ENCODE measurements around the gene WDR38.
A peak's percentile ranks its signal among the peaks of the same experiment; 100 is the strongest.

Gene WDR38

DNA sequence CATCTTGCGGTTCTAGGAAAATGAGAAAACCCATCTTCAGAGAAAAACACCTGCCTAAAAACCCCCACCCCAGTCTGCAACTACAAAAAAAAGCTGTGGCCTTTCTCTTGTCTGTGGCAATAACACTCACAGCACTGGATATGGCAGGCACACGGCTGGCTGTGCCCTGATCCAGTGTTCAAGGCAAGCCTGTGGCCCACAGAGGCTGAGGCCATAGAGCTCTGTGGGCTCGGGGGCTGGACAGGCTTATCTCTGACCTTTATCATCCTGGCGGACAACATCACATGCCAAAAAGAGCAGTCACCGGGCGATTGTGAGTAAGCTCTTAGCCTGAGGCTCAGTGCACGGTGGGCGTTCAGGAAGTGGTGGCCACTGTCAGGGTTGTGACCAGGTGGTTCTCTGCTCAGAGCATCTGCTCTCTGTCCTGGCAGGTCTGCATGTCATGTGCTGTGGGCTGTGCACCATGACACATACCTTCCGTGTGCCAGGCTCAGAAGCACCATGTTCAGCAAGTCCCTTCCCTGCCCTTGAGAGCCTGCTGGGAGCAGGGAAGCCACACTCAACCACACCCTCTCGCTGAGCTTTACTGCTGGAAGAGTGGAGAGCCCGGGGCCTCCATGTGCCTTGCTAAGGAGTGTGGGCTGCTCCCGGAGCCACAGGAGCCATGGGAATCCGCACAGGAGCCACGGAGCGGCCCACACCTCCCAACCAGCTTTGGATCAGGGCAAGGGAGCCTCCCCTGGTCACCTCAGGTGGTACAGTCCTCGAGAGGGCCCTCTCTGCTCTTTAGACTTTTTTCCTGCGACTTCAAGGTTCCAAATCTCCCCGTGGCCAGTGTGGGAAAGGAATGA is 34.6 kb upstream of the WDR38 start:
- H3K36me3 ChIP-seq (ENCODE audit: control insufficient read depth, low read length): no peaks in the 10 kb centered on the region
- no peaks in the 10 kb centered on the region for H4K20me1 ChIP-seq (ENCODE audit: control insufficient read depth, insufficient read depth, low read depth, low read length)
- H3K79me2 ChIP-seq (ENCODE audit: control insufficient read depth, low read length): no peaks in the 10 kb centered on the region
- H3K27me3 ChIP-seq (ENCODE audit: control insufficient read depth, low read length): peaks cover 21% of the 10 kb centered on the region
- peaks cover 10% of the 10 kb centered on the region for H3K4me1 ChIP-seq (ENCODE audit: control insufficient read depth, low read length)
- peak overlapping the region; percentile 29; the same call in 1 of the 2 replicates for H3K4me2 ChIP-seq (ENCODE audit: low read length)
- TF ChIP-seq EZH2phosphoT487 (IDR thresholded peaks at IDR 0.05; ENCODE audit: borderline replicate concordance, low read length): no peak
- TF ChIP-seq, protein P1, sequence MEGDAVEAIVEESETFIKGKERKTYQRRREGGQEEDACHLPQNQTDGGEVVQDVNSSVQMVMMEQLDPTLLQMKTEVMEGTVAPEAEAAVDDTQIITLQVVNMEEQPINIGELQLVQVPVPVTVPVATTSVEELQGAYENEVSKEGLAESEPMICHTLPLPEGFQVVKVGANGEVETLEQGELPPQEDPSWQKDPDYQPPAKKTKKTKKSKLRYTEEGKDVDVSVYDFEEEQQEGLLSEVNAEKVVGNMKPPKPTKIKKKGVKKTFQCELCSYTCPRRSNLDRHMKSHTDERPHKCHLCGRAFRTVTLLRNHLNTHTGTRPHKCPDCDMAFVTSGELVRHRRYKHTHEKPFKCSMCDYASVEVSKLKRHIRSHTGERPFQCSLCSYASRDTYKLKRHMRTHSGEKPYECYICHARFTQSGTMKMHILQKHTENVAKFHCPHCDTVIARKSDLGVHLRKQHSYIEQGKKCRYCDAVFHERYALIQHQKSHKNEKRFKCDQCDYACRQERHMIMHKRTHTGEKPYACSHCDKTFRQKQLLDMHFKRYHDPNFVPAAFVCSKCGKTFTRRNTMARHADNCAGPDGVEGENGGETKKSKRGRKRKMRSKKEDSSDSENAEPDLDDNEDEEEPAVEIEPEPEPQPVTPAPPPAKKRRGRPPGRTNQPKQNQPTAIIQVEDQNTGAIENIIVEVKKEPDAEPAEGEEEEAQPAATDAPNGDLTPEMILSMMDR (IDR thresholded peaks at IDR 0.05; ENCODE audit: low read depth, low read length, poor library complexity, severe bottlenecking): no peak
- no peaks in the 10 kb centered on the region for H3K9me3 ChIP-seq (ENCODE audit: control insufficient read depth, insufficient read depth, low read length)
- H3F3A ChIP-seq (ENCODE audit: control insufficient read depth, insufficient read depth): no peaks in the 10 kb centered on the region
- no peak overlapping the region for H3K4me3 ChIP-seq (ENCODE audit: low read length)
- no peak overlapping the region for H3K27ac ChIP-seq (ENCODE audit: low read depth, low read length)
- H3K9me2 ChIP-seq (replicated peaks; ENCODE audit: control insufficient read depth, low read length): no peaks in the 10 kb centered on the region

DNA sequence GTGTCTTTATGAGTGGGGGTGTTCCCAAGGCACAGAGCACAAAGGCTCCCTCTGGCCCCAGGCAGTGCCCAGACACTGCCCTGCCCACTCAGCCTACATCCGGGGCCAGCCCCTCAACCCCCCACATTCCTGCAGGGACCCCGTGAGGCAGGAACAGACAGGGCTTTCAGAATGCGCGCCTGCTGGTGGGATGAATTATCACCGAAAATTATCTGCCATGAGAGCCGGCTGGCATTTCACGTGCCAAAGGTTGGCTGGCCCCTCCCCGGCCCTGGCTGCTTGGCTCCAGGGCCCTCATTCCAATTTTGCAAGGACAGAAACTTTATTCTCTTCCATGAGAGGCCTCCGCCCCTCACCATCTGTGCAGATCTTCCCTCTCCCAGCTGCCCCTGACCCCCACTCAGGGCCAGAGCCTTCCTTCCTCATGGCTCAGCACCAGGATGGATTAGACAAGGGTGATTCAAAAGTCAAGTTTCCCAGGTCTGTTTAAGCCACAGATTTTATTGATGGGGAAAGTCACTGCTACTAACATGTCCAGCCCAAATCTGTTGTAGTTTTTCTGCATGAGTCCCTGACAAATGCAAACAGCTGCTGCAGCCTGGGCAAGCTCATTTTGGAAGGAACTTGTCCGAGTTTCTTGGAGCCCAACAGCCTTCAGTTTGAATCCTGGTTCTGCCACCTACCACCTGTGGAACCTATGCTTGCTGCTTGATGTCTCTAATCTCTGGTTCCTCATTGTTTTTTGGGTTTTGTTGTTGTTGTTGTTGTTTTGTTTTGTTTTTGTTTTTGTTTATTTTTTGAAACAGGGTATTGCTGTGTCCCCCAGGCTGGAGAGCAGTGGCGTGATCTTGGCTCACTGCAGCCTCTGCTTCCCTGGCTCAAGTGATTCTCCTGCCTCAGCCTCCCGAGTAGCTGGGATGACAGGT is 32.3 kb upstream of the WDR38 start:
- Histone ChIP-seq H3K79me2 (ENCODE audit: control insufficient read depth, low read length) (no peaks in the 10 kb centered on the region), H3K4me1 (ENCODE audit: control insufficient read depth, low read length) (peaks cover 13% of the 10 kb centered on the region), H4K20me1 (ENCODE audit: control insufficient read depth, insufficient read depth, low read depth, low read length) (no peaks in the 10 kb centered on the region), H3K36me3 (ENCODE audit: control insufficient read depth, low read length) (no peaks in the 10 kb centered on the region), H3K4me3 (ENCODE audit: low read length) (no peak overlapping the region), H3K9me2 (replicated peaks; ENCODE audit: control insufficient read depth, low read length) (no peaks in the 10 kb centered on the region), H3K27me3 (ENCODE audit: control insufficient read depth, low read length) (peaks cover 27% of the 10 kb centered on the region), H3K4me2 (ENCODE audit: low read length) (no peak overlapping the region), H3K27ac (ENCODE audit: low read depth, low read length) (no peak overlapping the region), H3F3A (ENCODE audit: control insufficient read depth, insufficient read depth) (no peaks in the 10 kb centered on the region), H3K9me3 (ENCODE audit: control insufficient read depth, insufficient read depth, low read length) (no peaks in the 10 kb centered on the region)
- TF ChIP-seq, protein P1 (IDR thresholded peaks at IDR 0.05; ENCODE audit: low read depth, low read length, poor library complexity, severe bottlenecking): no peak
- no peak for TF ChIP-seq EZH2phosphoT487 (IDR thresholded peaks at IDR 0.05; ENCODE audit: borderline replicate concordance, low read length)

DNA sequence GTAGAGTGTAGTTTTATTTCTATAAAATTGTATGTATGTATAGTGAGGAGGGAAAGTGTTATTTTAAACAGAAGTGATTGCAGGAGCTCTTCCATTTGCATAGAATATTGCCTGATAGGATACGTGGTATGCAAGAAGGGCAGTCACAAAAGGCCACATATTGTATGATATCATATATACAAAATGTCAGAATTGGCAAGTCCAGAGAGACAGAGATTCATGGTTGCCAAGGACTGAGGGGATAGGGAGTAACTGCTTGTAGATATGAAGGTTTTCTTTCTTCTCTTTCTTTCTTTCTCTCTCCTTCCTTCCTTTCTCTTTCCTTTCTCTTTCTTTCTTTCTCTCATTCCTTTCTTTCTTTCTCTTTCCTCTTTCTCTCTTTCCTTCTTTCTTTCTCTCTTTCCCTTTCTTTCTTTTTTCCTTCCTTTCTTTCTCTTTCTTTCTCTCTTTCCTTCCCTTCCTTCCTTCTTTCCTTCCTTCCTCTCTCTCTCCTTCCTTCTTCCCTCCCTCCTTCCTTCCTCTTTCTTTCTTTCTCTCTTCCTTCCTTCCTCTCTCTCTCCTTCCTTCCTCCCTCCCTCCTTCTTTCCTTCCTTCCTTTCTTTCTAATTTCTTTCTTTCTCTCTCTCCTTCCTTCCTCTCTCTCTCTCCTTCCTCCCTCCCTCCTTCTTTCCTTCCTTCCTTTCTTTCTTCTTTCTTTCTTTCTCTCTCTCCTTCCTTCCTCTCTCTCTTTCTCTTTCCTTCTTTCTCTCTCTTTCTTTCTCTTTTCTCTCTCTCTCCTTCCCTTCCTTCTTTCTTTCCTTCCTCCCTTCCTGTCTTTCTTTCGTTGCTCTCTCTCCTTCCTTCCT is 24.5 kb upstream of the WDR38 start:
- TF ChIP-seq, protein P1 (IDR thresholded peaks at IDR 0.05; ENCODE audit: low read depth, low read length, poor library complexity, severe bottlenecking): no peak
- TF ChIP-seq EZH2phosphoT487 (IDR thresholded peaks at IDR 0.05; ENCODE audit: borderline replicate concordance, low read length): no peak
- no peak overlapping the region for H3K4me2 ChIP-seq (ENCODE audit: low read length)

More for the DNA sequence above, 24.5 kb upstream of the WDR38 start:
- Histone ChIP-seq H3K4me1 (ENCODE audit: control insufficient read depth, low read length) (peaks cover 3% of the 10 kb centered on the region; the same call in 1 of the 2 replicates), H3K9me2 (replicated peaks; ENCODE audit: control insufficient read depth, low read length) (no peaks in the 10 kb centered on the region), H3K27ac (ENCODE audit: low read depth, low read length) (no peak overlapping the region), H3K9me3 (ENCODE audit: control insufficient read depth, insufficient read depth, low read length) (peaks cover 4% of the 10 kb centered on the region; the same call in 1 of the 2 replicates), H3K27me3 (ENCODE audit: control insufficient read depth, low read length) (peaks cover 11% of the 10 kb centered on the region; the same call in 1 of the 2 replicates), H3K4me3 (ENCODE audit: low read length) (no peak overlapping the region), H3F3A (ENCODE audit: control insufficient read depth, insufficient read depth) (no peaks in the 10 kb centered on the region), H3K79me2 (ENCODE audit: control insufficient read depth, low read length) (no peaks in the 10 kb centered on the region), H4K20me1 (ENCODE audit: control insufficient read depth, insufficient read depth, low read depth, low read length) (no peaks in the 10 kb centered on the region), H3K36me3 (ENCODE audit: control insufficient read depth, low read length) (no peaks in the 10 kb centered on the region)
